PC-9 (cell line): ENCODE data around the gene MTERF4. TPM values are rescaled to one million over a fixed set of nuclear protein-coding genes. Genes with fewer than 3 reads are reported as not detected.

Experiments
- Bru-seq: library from RNA; stranded (reverse); fragments of 400-500 nt; gene quantifications from one replicate; lab custom pipeline; 2021; lab: Mats Ljungman, UMichigan
- BruChase-seq, 2 experiments: library from RNA; stranded (reverse); fragments of 400-500 nt; gene quantifications; one replicate each; lab custom pipeline; 2021; lab: Mats Ljungman, UMichigan
- BruUV-seq: library from RNA; stranded (reverse); fragments of 400-500 nt; replicated peaks from 2 replicates; lab custom pipeline; 2021; lab: Mats Ljungman, UMichigan
- CTCF ChIA-PET: fragments of 300-600 bp; sonication (Branson Sonifier 250); formaldehyde crosslinking; loops from one replicate; lab custom pipeline; 2022; ENCODE audit warnings: antibody characterized with exemption; lab: Charles Lee
- POLR2A ChIA-PET: fragments of 300-600 bp; sonication (Branson Sonifier 250); formaldehyde crosslinking; loops from one replicate; lab custom pipeline; 2022; ENCODE audit warnings: antibody characterized with exemption; ENCODE audit not compliant: unreplicated experiment; lab: Charles Lee
- DNase-seq, 2 experiments: peaks; one replicate each; pipeline versions ENCODE4 v3.0.0 to v3.0.0-alpha.2; 2015 to 2022; ENCODE audit warnings: mixed read lengths in 1 of 2
- H2AFZ ChIP-seq: fragments of 200-600 bp; sonication (generic); 2 replicates; pipeline ENCODE4 v1.8.1; 2017; ENCODE audit warnings: antibody characterized with exemption
- H3F3A ChIP-seq: fragments of 200-600 bp; sonication (generic); 2 replicates; pipeline ENCODE4 v1.8.1; 2017; ENCODE audit warnings: antibody characterized with exemption, mild to moderate bottlenecking, low read depth; ENCODE audit not compliant: insufficient read depth
- H3K27ac ChIP-seq: fragments of 200-600 bp; sonication (generic); 2 replicates; pipeline ENCODE4 v1.6.1; 2016; ENCODE audit warnings: mixed run types
- H3K27me3 ChIP-seq: fragments of 200-600 bp; sonication (generic); 2 replicates; pipeline ENCODE4 v1.6.1; 2016; ENCODE audit warnings: low read depth, mixed run types; ENCODE audit not compliant: insufficient read depth
- H3K36me3 ChIP-seq: fragments of 200-600 bp; sonication (generic); 2 replicates; pipeline ENCODE4 v1.6.1; 2016; ENCODE audit warnings: low read depth, mixed run types
- H3K4me1 ChIP-seq: fragments of 200-600 bp; sonication (generic); replicated peaks from 2 replicates; pipeline ENCODE4 v1.6.1; 2016; ENCODE audit warnings: mixed run types; ENCODE audit not compliant: insufficient read depth
- H3K4me2 ChIP-seq: fragments of 200-600 bp; sonication (generic); 2 replicates; pipeline ENCODE4 v1.6.1; 2017; ENCODE audit warnings: mixed run types
- H3K4me3 ChIP-seq: fragments of 200-600 bp; sonication (generic); 2 replicates; pipeline ENCODE4 v1.6.1; 2016; ENCODE audit warnings: mixed run types
- H3K79me2 ChIP-seq: fragments of 200-600 bp; sonication (generic); 2 replicates; pipeline ENCODE4 v1.6.1; 2017; ENCODE audit warnings: low read depth, mixed run types
- H3K9me2 ChIP-seq: fragments of 200-600 bp; sonication (generic); 2 replicates; pipeline ENCODE4 v1.8.1; 2017; ENCODE audit warnings: mild to moderate bottlenecking; ENCODE audit not compliant: insufficient read depth
- H3K9me3 ChIP-seq: fragments of 200-600 bp; sonication (generic); 2 replicates; pipeline ENCODE4 v1.8.1; 2016; ENCODE audit warnings: low read depth; ENCODE audit not compliant: insufficient read depth
- H4K20me1 ChIP-seq: fragments of 200-600 bp; sonication (generic); 2 replicates; pipeline ENCODE4 v1.8.1; 2017; ENCODE audit not compliant: insufficient read depth
- EZH2 ChIP-seq: fragments of 200-600 bp; sonication (generic); IDR thresholded peaks from 2 replicates; pipeline ENCODE4 v1.8.0; 2017; ENCODE audit warnings: antibody characterized with exemption, low read depth
- intact Hi-C: fragments of 100-400 bp; cut with micrococcal nuclease; formaldehyde crosslinking; loops from one replicate; pipeline ENCODE4 v1.10.0; 2022; ENCODE audit not compliant: unreplicated experiment
- long read RNA-seq: library from polyadenylated mRNA; stranded (forward); transcript quantifications from one replicate; pipeline ENCODE4 v2.0.0, GENCODE V29; 2022
- total RNA-seq: library from RNA; stranded (reverse); gene quantifications from 2 replicates; pipeline ENCODE4 v1.2.3, GENCODE V29; 2021
- TF ChIP-seq, protein P1 (sequence below): fragments of 200-600 bp; sonication (generic); conservative IDR thresholded peaks from 2 replicates; pipeline ENCODE4 v1.6.1; 2017; ENCODE audit warnings: mixed run types, antibody characterized with exemption, mild to moderate bottlenecking, moderate library complexity

Gene MTERF4
- total RNA-seq: 38.6 and 42.8 TPM in 2 replicates
- Bru-seq, nascent RNA: percentile 78 among the genes with signal in this experiment
- percentile 84 among the genes with signal in this experiment for BruChase-seq, experiment 1, labeled RNA remaining after a 2-hour chase
- BruChase-seq, experiment 2, labeled RNA remaining after a 6-hour chase: percentile 72 among the genes with signal in this experiment
- long read RNA-seq, transcript MTERF4-202 (4 exons, 1,637 nt): major isoform, 25 of 57 reads
- long read RNA-seq, partial matches to known transcripts: 2 of 57 reads
- long read RNA-seq, other reads (novel, unspliced or antisense): 19 of 57 reads

DNA sequence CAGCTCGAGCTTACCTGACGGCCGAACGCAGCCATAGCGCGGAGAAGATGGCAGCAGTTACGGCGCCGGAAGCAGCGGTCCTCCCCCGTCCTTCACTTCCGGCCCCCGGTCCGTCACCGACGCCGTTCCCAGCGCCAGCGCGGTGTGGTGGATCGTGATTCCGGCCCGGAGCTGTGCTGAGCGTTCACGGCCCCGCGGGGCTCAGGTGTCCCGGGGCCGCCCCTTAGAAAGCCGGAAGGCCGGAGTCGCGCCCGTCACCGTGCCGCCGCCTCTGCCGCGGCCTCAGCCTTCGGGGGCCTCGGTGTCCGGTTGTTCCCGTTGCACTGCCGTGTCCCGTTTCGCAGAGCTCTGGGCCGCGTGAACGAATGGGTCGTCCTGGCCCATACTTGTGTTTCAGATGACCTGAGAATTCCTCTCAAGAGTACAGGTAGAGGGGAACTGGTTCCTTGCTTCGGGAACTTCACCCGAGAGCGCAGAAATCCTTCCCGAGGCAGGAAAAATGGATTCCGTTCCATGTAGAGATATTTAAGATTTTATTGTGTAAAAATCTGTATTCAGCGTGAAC lies at the start of gene MTERF4:
Gene MTERF4, minus strand, starts transcription at position 49 of the 565 bp plus-strand sequence. Its CDS starts 14 bp downstream, at position 35.
- DNase-seq: peak; percentile 84 to 96
- H3F3A ChIP-seq: peaks cover 11% of the 10 kb centered on the region; the same call in 1 of the 2 replicates
- intact Hi-C loops: loop anchor here (5.0 to 10.0 kb wide), 4 partner anchors 45 to 248 kb away; partner anchors contain the start of genes HDLBP, PASK and SEPTIN2
- no peaks in the 10 kb centered on the region for H3K9me2 ChIP-seq
- H3K36me3 ChIP-seq: no peaks in the 10 kb centered on the region
- BruUV-seq: TSS peak; percentile 94
- no peaks in the 10 kb centered on the region for H3K27me3 ChIP-seq
- CTCF ChIA-PET: no interaction called here
- peak within 1 kb of the TSS; percentile 97 for H2AFZ ChIP-seq
- H3K4me3 ChIP-seq: peak within 1 kb of the TSS; percentile 83
- TF ChIP-seq EZH2: no peak
- TF ChIP-seq, protein P1, sequence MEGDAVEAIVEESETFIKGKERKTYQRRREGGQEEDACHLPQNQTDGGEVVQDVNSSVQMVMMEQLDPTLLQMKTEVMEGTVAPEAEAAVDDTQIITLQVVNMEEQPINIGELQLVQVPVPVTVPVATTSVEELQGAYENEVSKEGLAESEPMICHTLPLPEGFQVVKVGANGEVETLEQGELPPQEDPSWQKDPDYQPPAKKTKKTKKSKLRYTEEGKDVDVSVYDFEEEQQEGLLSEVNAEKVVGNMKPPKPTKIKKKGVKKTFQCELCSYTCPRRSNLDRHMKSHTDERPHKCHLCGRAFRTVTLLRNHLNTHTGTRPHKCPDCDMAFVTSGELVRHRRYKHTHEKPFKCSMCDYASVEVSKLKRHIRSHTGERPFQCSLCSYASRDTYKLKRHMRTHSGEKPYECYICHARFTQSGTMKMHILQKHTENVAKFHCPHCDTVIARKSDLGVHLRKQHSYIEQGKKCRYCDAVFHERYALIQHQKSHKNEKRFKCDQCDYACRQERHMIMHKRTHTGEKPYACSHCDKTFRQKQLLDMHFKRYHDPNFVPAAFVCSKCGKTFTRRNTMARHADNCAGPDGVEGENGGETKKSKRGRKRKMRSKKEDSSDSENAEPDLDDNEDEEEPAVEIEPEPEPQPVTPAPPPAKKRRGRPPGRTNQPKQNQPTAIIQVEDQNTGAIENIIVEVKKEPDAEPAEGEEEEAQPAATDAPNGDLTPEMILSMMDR: no peak
- peaks cover 39% of the 10 kb centered on the region for H3K79me2 ChIP-seq
- no peaks in the 10 kb centered on the region; the same call in 1 of the 2 replicates for H4K20me1 ChIP-seq
- peaks cover 10% of the 10 kb centered on the region for H3K4me1 ChIP-seq
- H3K27ac ChIP-seq: peak within 1 kb of the TSS; percentile 66
- no peaks in the 10 kb centered on the region for H3K9me3 ChIP-seq
- POLR2A ChIA-PET: interaction anchor here (0.5 to 0.6 kb wide), 2 partner anchors 159 to 224 kb away, joined by 4 to 8 read pairs; no protein-coding TSS in a partner anchor
- H3K4me2 ChIP-seq: peak within 1 kb of the TSS; percentile 93

DNA sequence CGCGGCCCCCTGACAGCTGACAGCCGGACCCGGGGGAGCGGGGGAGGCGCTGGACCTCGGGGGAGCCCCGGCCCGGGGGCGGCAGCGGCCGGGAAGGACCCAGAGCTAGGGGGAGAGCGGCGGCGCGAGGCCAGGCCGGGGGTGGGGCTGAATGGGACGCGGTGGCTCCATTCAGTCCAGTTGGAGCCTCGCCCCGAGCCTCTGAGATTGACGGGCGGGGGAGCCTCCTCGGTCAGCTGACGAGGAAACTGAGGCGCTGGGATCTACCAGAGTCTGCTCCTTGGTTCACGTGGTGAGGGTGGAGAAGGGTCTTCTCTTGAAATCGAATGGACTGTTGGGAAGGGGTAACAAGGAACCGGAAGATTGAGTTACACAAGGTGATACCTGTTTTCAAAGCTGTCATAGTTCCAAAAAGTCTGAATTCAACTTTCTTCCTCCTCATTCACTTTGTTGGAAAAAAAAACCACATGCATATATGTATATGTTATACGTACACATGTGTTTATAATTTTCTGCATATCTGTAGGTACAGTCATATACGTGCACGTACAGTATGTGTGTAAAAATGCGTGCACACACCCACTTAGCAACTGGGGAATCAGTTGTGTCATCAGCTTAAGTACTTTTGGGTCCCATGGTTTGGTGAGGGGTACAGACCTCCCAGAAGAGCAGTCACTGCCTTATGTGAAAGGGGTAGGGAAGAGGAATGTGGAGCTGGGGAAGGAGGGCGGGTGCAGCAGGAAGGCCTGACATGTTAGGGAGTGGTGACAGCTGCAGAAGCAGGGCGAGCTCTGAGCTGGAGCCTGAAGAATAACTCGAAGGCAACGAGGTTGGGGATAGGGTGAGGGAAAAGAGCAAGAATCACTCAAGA lies 48.8 kb upstream of the MTERF4 start:
- Histone ChIP-seq H3F3A (no peaks in the 10 kb centered on the region), H4K20me1 (no peaks in the 10 kb centered on the region; the same call in 1 of the 2 replicates), H3K4me3 (peak overlapping the region; percentile 76), H3K4me1 (peaks cover 17% of the 10 kb centered on the region), H3K27ac (no peak overlapping the region), H3K9me2 (no peaks in the 10 kb centered on the region), H3K36me3 (0 out of 2 replicates have a peak, but pooled peaks cover 3% of the 10 kb centered on the region), H3K9me3 (no peaks in the 10 kb centered on the region), H3K79me2 (peaks cover 44% of the 10 kb centered on the region), H3K4me2 (peak overlapping the region; percentile 93), H3K27me3 (no peaks in the 10 kb centered on the region), H2AFZ (peak overlapping the region; percentile 94)
- DNase-seq: no peak
- TF ChIP-seq EZH2: no peak
- TF ChIP-seq, protein P1: no peak
- intact Hi-C loops: loop anchor here (1.0 to 5.0 kb wide), 2 partner anchors 66 to 254 kb away; partner anchors contain the start of gene MAB21L4
- POLR2A ChIA-PET: interaction anchor here (0.7 kb wide), 2 partner anchors 27 to 33 kb away, joined by 4 read pairs; no protein-coding TSS in a partner anchor
- BruUV-seq: no TSS peak
- CTCF ChIA-PET: interaction anchor here (0.5 to 1.5 kb wide), 3 partner anchors 47 to 236 kb away, joined by 3 to 7 read pairs (median 6); no protein-coding TSS in a partner anchor
